Stimulated activated naive CD8-positive, alpha-beta T cell treated with anti-CD3 and anti-CD28 coated beads, Interleukin-15, amount 100 ng/mL, for 72 hours (primary cell): ENCODE results near the gene SKA2.
A peak's percentile ranks its signal among the peaks of the same experiment; 100 is the strongest.
"Not testable (repeated sequence)": the region's sequence is repeated elsewhere in the genome, so short reads cannot be mapped to it uniquely, and the experiment has no call there.

Source experiments
- ATAC-seq: fragments of 150-1000 bp; cut with Tn5 transposase; 2 replicates; pipeline ENCODE4 v1.10.0; 2021; ENCODE audit warnings: mild to moderate bottlenecking, moderate library complexity
- DNase-seq, 2 donors: peaks; one replicate each; pipeline ENCODE4 v3.0.0; 2021 to 2022
- H3K27ac Mint-ChIP-seq, 2 donors: one replicate each; pipeline ENCODE4 v1.8.0; 2022; ENCODE audit warnings: mild to moderate bottlenecking in 2 of 2, mixed read lengths in 2 of 2, moderate library complexity in 2 of 2
- H3K27me3 Mint-ChIP-seq: one replicate; pipeline ENCODE4 v1.8.0; 2022; ENCODE audit warnings: mixed read lengths
- H3K4me1 Mint-ChIP-seq: one replicate; pipeline ENCODE4 v1.8.0; 2022; ENCODE audit warnings: mild to moderate bottlenecking, mixed read lengths
- H3K4me3 Mint-ChIP-seq, 2 donors: one replicate each; pipeline ENCODE4 v1.8.0; 2022; ENCODE audit warnings: mild to moderate bottlenecking in 2 of 2, mixed read lengths in 2 of 2, moderate library complexity in 1 of 2
- H3K9me3 Mint-ChIP-seq, 2 donors: one replicate each; pipeline ENCODE4 v1.8.0; 2022; ENCODE audit warnings: mixed read lengths in 2 of 2

SKA2 gene

GRCh38 chr17:59161477-59161876 is 6.5 kb upstream of the SKA2 start:
- peaks cover 21% of the 10 kb centered on the region for H3K4me1 Mint-ChIP-seq
- no peak overlapping the region for H3K4me3 Mint-ChIP-seq
- ATAC-seq (no peak), DNase-seq (no peak)
- H3K27me3 Mint-ChIP-seq, result no peaks in the 10 kb centered on the region
- H3K9me3 Mint-ChIP-seq, result no peaks in the 10 kb centered on the region
- no peak overlapping the region for H3K27ac Mint-ChIP-seq

GRCh38 chr17:59160157-59161025 is 5.4 kb upstream of the SKA2 start:
- no peak overlapping the region for H3K27ac Mint-ChIP-seq
- H3K9me3 Mint-ChIP-seq, result no peaks in the 10 kb centered on the region
- no peak overlapping the region for H3K4me3 Mint-ChIP-seq
- H3K27me3 Mint-ChIP-seq, result no peaks in the 10 kb centered on the region
- ATAC-seq, result no peak
- peaks cover 21% of the 10 kb centered on the region for H3K4me1 Mint-ChIP-seq
- no peak for DNase-seq

GRCh38 chr17:59155439-59156177 is 622 bp upstream of the SKA2 start, which contains the start of gene PRR11:
Gene PRR11, plus strand, starts transcription at chr17:59155746. Its CDS starts 14,007 bp downstream, at chr17:59169753.
- DNase-seq, result peak; percentile 90 to 96
- ATAC-seq, result peak; percentile 92

GRCh38 chr17:59154292-59154720 is 680 bp downstream of the SKA2 start:
- peaks cover 53% of the 10 kb centered on the region for H3K4me1 Mint-ChIP-seq
- H3K27ac Mint-ChIP-seq, result peak overlapping the region in 1 of 2 donors; percentile 95
- H3K27me3 Mint-ChIP-seq, result no peaks in the 10 kb centered on the region
- ATAC-seq (no peak), DNase-seq (peak in 1 of 2 donors; percentile 41)
- H3K4me3 Mint-ChIP-seq, result no peak overlapping the region
- no peaks in the 10 kb centered on the region for H3K9me3 Mint-ChIP-seq

More at GRCh38 chr17:59155439-59156177, 622 bp upstream of the SKA2 start, which contains the start of gene PRR11:
- no peak within 1 kb of the TSS for H3K4me3 Mint-ChIP-seq
- peaks cover 45% of the 10 kb centered on the region for H3K4me1 Mint-ChIP-seq
- H3K27me3 Mint-ChIP-seq, result no peaks in the 10 kb centered on the region
- no peak within 1 kb of the TSS for H3K27ac Mint-ChIP-seq
- H3K9me3 Mint-ChIP-seq, result no peaks in the 10 kb centered on the region

- peaks cover 48% of the 10 kb centered on the region for H3K4me1 Mint-ChIP-seq
- no peaks in the 10 kb centered on the region for H3K9me3 Mint-ChIP-seq
- no peaks in the 10 kb centered on the region for H3K27me3 Mint-ChIP-seq
- no peak overlapping the region for H3K27ac Mint-ChIP-seq
- no peak overlapping the region for H3K4me3 Mint-ChIP-seq
- no peak for DNase-seq
- no peak for ATAC-seq
These were observed 2.1 kb downstream of the SKA2 start for GRCh38 chr17:59152925-59153324.

GRCh38 chr17:59151591-59151990 is 3.4 kb downstream of the SKA2 start:
- no peak overlapping the region for H3K27ac Mint-ChIP-seq
- DNase-seq (no peak), ATAC-seq (no peak)
- no peaks in the 10 kb centered on the region for H3K9me3 Mint-ChIP-seq
- H3K4me3 Mint-ChIP-seq, result peak overlapping the region; percentile 4 to 29
- H3K4me1 Mint-ChIP-seq, result peaks cover 47% of the 10 kb centered on the region
- no peaks in the 10 kb centered on the region for H3K27me3 Mint-ChIP-seq

GRCh38 chr17:59151006-59151405 is 4.0 kb downstream of the SKA2 start:
- H3K4me3 Mint-ChIP-seq, result no peak overlapping the region
- H3K9me3 Mint-ChIP-seq, result no peaks in the 10 kb centered on the region
- ATAC-seq (no peak), DNase-seq (no peak)
- H3K27me3 Mint-ChIP-seq, result no peaks in the 10 kb centered on the region
- H3K4me1 Mint-ChIP-seq, result peaks cover 48% of the 10 kb centered on the region
- no peak overlapping the region for H3K27ac Mint-ChIP-seq

- no peak overlapping the region for H3K4me3 Mint-ChIP-seq
- peaks cover 57% of the 10 kb centered on the region for H3K4me1 Mint-ChIP-seq
- no peak for DNase-seq
- H3K9me3 Mint-ChIP-seq, result no peaks in the 10 kb centered on the region
- peak; percentile 53 for ATAC-seq
- no peak overlapping the region for H3K27ac Mint-ChIP-seq
- no peaks in the 10 kb centered on the region for H3K27me3 Mint-ChIP-seq
These were observed 5.0 kb downstream of the SKA2 start for GRCh38 chr17:59149841-59150511.

- peaks cover 53% of the 10 kb centered on the region for H3K4me1 Mint-ChIP-seq
- no peak for DNase-seq
- H3K27ac Mint-ChIP-seq, result no peak overlapping the region
- H3K27me3 Mint-ChIP-seq, result no peaks in the 10 kb centered on the region
- H3K9me3 Mint-ChIP-seq, result no peaks in the 10 kb centered on the region
- ATAC-seq, result no peak
- H3K4me3 Mint-ChIP-seq, result no peak overlapping the region
These were observed 5.9 kb downstream of the SKA2 start for GRCh38 chr17:59149051-59149450.

- ATAC-seq (no peak), DNase-seq (no peak)
- Mint-ChIP-seq H3K4me3 (no peak overlapping the region), H3K27ac (no peak overlapping the region), H3K4me1 (peaks cover 33% of the 10 kb centered on the region), H3K27me3 (no peaks in the 10 kb centered on the region), H3K9me3 (no peaks in the 10 kb centered on the region)
These were observed 9.4 kb downstream of the SKA2 start for GRCh38 chr17:59145571-59146096.

- Mint-ChIP-seq H3K4me3 (no peak overlapping the region), H3K9me3 (no peaks in the 10 kb centered on the region), H3K27me3 (no peaks in the 10 kb centered on the region), H3K4me1 (peaks cover 13% of the 10 kb centered on the region), H3K27ac (no peak overlapping the region)
- no peak for DNase-seq
- no peak for ATAC-seq
These were observed 13.1 kb downstream of the SKA2 start for GRCh38 chr17:59141860-59142259.

- no peak overlapping the region for H3K4me3 Mint-ChIP-seq
- no peak for DNase-seq
- ATAC-seq, result no peak
- no peaks in the 10 kb centered on the region for H3K4me1 Mint-ChIP-seq
- no peak overlapping the region for H3K27ac Mint-ChIP-seq
- no peaks in the 10 kb centered on the region for H3K27me3 Mint-ChIP-seq
- H3K9me3 Mint-ChIP-seq, result no peaks in the 10 kb centered on the region
These were observed 15.0 kb downstream of the SKA2 start for GRCh38 chr17:59139939-59140338.

GRCh38 chr17:59138339-59138738 is 16.6 kb downstream of the SKA2 start:
- not testable (repeated sequence) for ATAC-seq, H3K27ac Mint-ChIP-seq, H3K9me3 Mint-ChIP-seq, H3K4me3 Mint-ChIP-seq, H3K27me3 Mint-ChIP-seq, H3K4me1 Mint-ChIP-seq, DNase-seq

- DNase-seq, result no peak
- Mint-ChIP-seq H3K27me3 (no peaks in the 10 kb centered on the region), H3K27ac (no peak overlapping the region), H3K4me1 (no peaks in the 10 kb centered on the region), H3K9me3 (no peaks in the 10 kb centered on the region), H3K4me3 (no peak overlapping the region)
- ATAC-seq, result no peak
These were observed 23.9 kb downstream of the SKA2 start for GRCh38 chr17:59131131-59131530.

GRCh38 chr17:59129814-59130213 is 25.2 kb downstream of the SKA2 start:
- DNase-seq (no peak), ATAC-seq (no peak)
- no peaks in the 10 kb centered on the region for H3K27me3 Mint-ChIP-seq
- H3K9me3 Mint-ChIP-seq, result no peaks in the 10 kb centered on the region
- no peak overlapping the region for H3K27ac Mint-ChIP-seq
- no peak overlapping the region for H3K4me3 Mint-ChIP-seq
- no peaks in the 10 kb centered on the region for H3K4me1 Mint-ChIP-seq
